ENCODE measurements around the gene CRB1.

CRB1 gene

GRCh38 chr1:197526736-197527371 is 258.8 kb downstream of the CRB1 start:
- Histone ChIP-seq H3K27ac (ENCODE audit: extremely low read depth, low read depth, low read length) (no peak overlapping the region), H3K4me1 (ENCODE audit: control insufficient read depth, insufficient read depth, low read length) (no peaks in the 10 kb centered on the region), H3K36me3 (ENCODE audit: control insufficient read depth in 2 of 2, insufficient read depth in 1 of 2, low read length in 2 of 2) (no peaks in the 10 kb centered on the region), H3K9me3 (ENCODE audit: control insufficient read depth, insufficient read depth, low read depth, low read length) (no peaks in the 10 kb centered on the region), H3K4me3 (ENCODE audit: low read depth, low read length) (no peak overlapping the region)
- TF ChIP-seq SCRT2 (tag by site-specific recombination; IDR thresholded peaks at IDR 0.05) (no peak), ZNF660 (tag by site-specific recombination; IDR thresholded peaks at IDR 0.05) (0 out of 2 replicates have a peak, but pooled peaks have one; percentile 24), ZNF654 (tag by site-specific recombination; IDR thresholded peaks at IDR 0.05; ENCODE audit: low read depth) (peak; percentile 66)
- CTCF ChIA-PET, result interaction anchor here (0.6 to 2.0 kb wide), 13 partner anchors 11 to 1369 kb away, joined by 3 to 7 read pairs (median 4); partner anchors contain the start of gene LHX9
- POLR2A ChIA-PET, result no interaction called here
